Mesenchymal stem cell (in vitro differentiated cells and primary cell): Measurements from ENCODE around the gene INSIG1.

Experiments
- DNase-seq: peaks from one replicate; pipeline ENCODE4 v3.0.0-alpha.2; 2013
- H2AFZ ChIP-seq: one replicate; pipeline ENCODE4 v1.6.1; 2013; ENCODE audit warnings: low read depth, mild to moderate bottlenecking, control low read depth, inconsistent platforms, low read length, moderate library complexity
- H2AK5ac ChIP-seq: 2 replicates; pipeline ENCODE4 v1.6.1; 2013; ENCODE audit warnings: low read length, moderate library complexity, mild to moderate bottlenecking, inconsistent platforms; ENCODE audit not compliant: severe bottlenecking
- H2BK120ac ChIP-seq: one replicate; pipeline ENCODE4 v1.6.1; 2013; ENCODE audit warnings: low read depth, mild to moderate bottlenecking, inconsistent platforms, low read length, moderate library complexity
- H2BK12ac ChIP-seq, 2 experiments: one replicate each; pipeline ENCODE4 v1.6.1; 2013; ENCODE audit warnings: inconsistent platforms in 2 of 2, low read length in 2 of 2, mild to moderate bottlenecking in 2 of 2, moderate library complexity in 2 of 2, control low read depth in 1 of 2
- H2BK15ac ChIP-seq: one replicate; pipeline ENCODE4 v1.6.1; 2013; ENCODE audit warnings: mild to moderate bottlenecking, low read depth, inconsistent platforms; ENCODE audit not compliant: poor library complexity, severe bottlenecking
- H2BK5ac ChIP-seq: 2 replicates; pipeline ENCODE4 v1.6.1; 2013; ENCODE audit warnings: low read depth, mild to moderate bottlenecking, low read length, control low read depth, inconsistent platforms; ENCODE audit not compliant: poor library complexity, severe bottlenecking
- H3K14ac ChIP-seq, 2 experiments: one replicate each; pipeline ENCODE4 v1.6.1; 2013; ENCODE audit warnings: inconsistent platforms in 2 of 2, low read length in 2 of 2, control low read depth in 1 of 2, mild to moderate bottlenecking in 1 of 2, moderate library complexity in 1 of 2
- H3K18ac ChIP-seq, 2 experiments: one replicate each; pipeline ENCODE4 v1.6.1; 2013; ENCODE audit warnings: inconsistent platforms in 2 of 2, low read length in 2 of 2, control low read depth in 1 of 2, low read depth in 1 of 2, mild to moderate bottlenecking in 1 of 2
- H3K23ac ChIP-seq, 2 experiments: one replicate each; pipeline ENCODE4 v1.6.1; 2013; ENCODE audit warnings: inconsistent platforms in 2 of 2, low read length in 2 of 2, mild to moderate bottlenecking in 2 of 2, moderate library complexity in 2 of 2, control low read depth in 1 of 2
- H3K27ac ChIP-seq: 2 replicates; pipeline ENCODE4 v1.5.1; 2013; ENCODE audit warnings: mild to moderate bottlenecking, moderate library complexity, low read length, control low read depth, inconsistent platforms; ENCODE audit not compliant: poor library complexity, severe bottlenecking
- H3K27me3 ChIP-seq, 2 experiments: 2 replicates each; pipeline versions ENCODE4 v1.6.1 to v1.7.0; 2013; ENCODE audit warnings: low read length in 2 of 2, mild to moderate bottlenecking in 2 of 2, moderate library complexity in 2 of 2, control low read depth in 1 of 2, inconsistent platforms in 1 of 2; ENCODE audit not compliant: control insufficient read depth in 1 of 2, insufficient read depth in 1 of 2
- H3K36me3 ChIP-seq, 2 experiments: 2 replicates each; pipeline versions ENCODE4 v1.6.1 to v1.7.0; 2013; ENCODE audit warnings: low read length in 2 of 2, control low read depth in 1 of 2, inconsistent platforms in 1 of 2, low read depth in 1 of 2, mild to moderate bottlenecking in 1 of 2; ENCODE audit not compliant: insufficient read depth in 2 of 2, control insufficient read depth in 1 of 2
- H3K4ac ChIP-seq, 2 experiments: one replicate each; pipeline ENCODE4 v1.6.1; 2013; ENCODE audit warnings: inconsistent platforms in 2 of 2, low read length in 2 of 2, mild to moderate bottlenecking in 2 of 2, moderate library complexity in 2 of 2, control low read depth in 1 of 2, low read depth in 1 of 2
- H3K4me1 ChIP-seq: 2 replicates; pipeline ENCODE4 v1.6.1; 2013; ENCODE audit warnings: low read depth, low read length, control low read depth; ENCODE audit not compliant: control insufficient read depth, insufficient read depth
- H3K4me2 ChIP-seq: 2 replicates; pipeline ENCODE4 v1.6.1; 2013; ENCODE audit warnings: low read length, mild to moderate bottlenecking, inconsistent platforms; ENCODE audit not compliant: poor library complexity, severe bottlenecking
- H3K4me3 ChIP-seq, 2 experiments: 2 replicates each; pipeline versions ENCODE4 v1.5.1 to v1.7.0; 2013; ENCODE audit warnings: low read length in 2 of 2, mild to moderate bottlenecking in 2 of 2, control low read depth in 1 of 2, low read depth in 1 of 2; ENCODE audit not compliant: insufficient read depth in 1 of 2
- H3K79me1 ChIP-seq: replicated peaks from 2 replicates; pipeline ENCODE4 v1.6.1; 2013; ENCODE audit warnings: mild to moderate bottlenecking, control low read depth, low read length, inconsistent platforms; ENCODE audit not compliant: poor library complexity, severe bottlenecking
- H3K9ac ChIP-seq: 2 replicates; pipeline ENCODE4 v1.7.0; 2013; ENCODE audit warnings: mild to moderate bottlenecking, low read length, moderate library complexity
- H3K9me3 ChIP-seq: 2 replicates; pipeline ENCODE4 v1.7.0; 2013; ENCODE audit warnings: mild to moderate bottlenecking, low read length; ENCODE audit not compliant: control insufficient read depth
- H4K8ac ChIP-seq: one replicate; pipeline ENCODE4 v1.6.1; 2013; ENCODE audit warnings: inconsistent platforms, mild to moderate bottlenecking, low read length, moderate library complexity
- H4K91ac ChIP-seq: one replicate; pipeline ENCODE4 v1.6.1; 2013; ENCODE audit warnings: mild to moderate bottlenecking, low read length, inconsistent platforms
- WGBS: methylation state at CpG from one replicate; pipeline ENCODE4 v1.1.7; 2013; ENCODE audit warnings: mixed read lengths; 5-methylcytosine and 5-hydroxymethylcytosine counted together

Gene INSIG1

DNA sequence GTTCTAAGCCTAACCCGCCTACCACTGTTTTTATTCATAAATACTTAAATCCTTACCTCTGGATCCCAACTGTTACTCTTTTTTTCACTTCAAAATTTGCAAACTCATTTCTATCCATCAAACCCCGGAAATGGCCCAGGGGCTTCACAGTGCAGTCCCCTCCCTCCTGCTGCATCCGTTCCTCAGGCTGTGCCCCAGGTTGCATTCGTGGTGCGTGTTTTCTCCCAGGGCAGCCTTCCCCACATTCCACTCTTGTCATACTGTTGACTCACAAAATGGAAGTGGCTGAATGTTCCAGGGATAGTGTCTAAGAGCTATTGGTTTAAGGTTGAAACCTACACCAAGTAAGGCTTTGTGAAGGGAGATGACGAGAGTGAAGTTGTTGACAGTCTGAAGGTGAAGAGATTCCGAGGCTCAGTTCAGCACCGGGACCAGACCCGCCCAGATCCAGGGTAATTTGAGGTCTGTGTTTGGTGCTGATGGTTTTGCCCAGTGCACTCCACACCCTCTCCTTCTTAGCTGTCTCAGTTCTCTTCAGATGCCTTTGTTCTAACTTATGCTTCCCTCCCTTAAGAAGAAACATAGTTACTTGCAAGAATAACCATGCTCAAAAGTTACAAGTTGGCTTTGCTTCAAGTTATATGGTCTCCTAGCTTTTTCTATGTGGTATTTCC is 7.7 kb downstream of the INSIG1 start:
- Histone ChIP-seq H3K4me1 (peaks cover 9% of the 10 kb centered on the region), H3K36me3 (peaks cover 27 to 97% of the 10 kb centered on the region in 2 experiments), H3K14ac (peak overlapping the region in 1 of 2 experiments; percentile 33), H3K4me3 (no peak overlapping the region), H3K23ac (no peak overlapping the region), H3K4me2 (no peak overlapping the region), H2BK120ac (no peak overlapping the region), H4K8ac (peak overlapping the region; percentile 87), H3K9me3 (no peaks in the 10 kb centered on the region), H4K91ac (no peak overlapping the region), H3K18ac (no peak overlapping the region), H2BK5ac (no peak overlapping the region), H2AK5ac (no peak overlapping the region), H3K27ac (no peak overlapping the region), H3K79me1 (peaks cover 36% of the 10 kb centered on the region), H2AFZ (no peak overlapping the region), H2BK15ac (no peak overlapping the region), H2BK12ac (no peak overlapping the region), H3K9ac (no peak overlapping the region), H3K27me3 (no peaks in the 10 kb centered on the region), H3K4ac (no peak overlapping the region)
- WGBS = 93% methylated on average over 3 of the region's 9 CpGs
- DNase-seq = no peak

- Histone ChIP-seq H3K9me3 (no peaks in the 10 kb centered on the region), H3K4ac (no peak overlapping the region), H3K27ac (no peak overlapping the region), H3K23ac (no peak overlapping the region), H3K18ac (no peak overlapping the region), H4K91ac (no peak overlapping the region), H3K27me3 (no peaks in the 10 kb centered on the region), H3K4me3 (no peak overlapping the region), H3K9ac (no peak overlapping the region), H2BK5ac (no peak overlapping the region), H3K14ac (no peak overlapping the region), H2BK12ac (no peak overlapping the region), H3K4me2 (no peak overlapping the region), H2BK120ac (no peak overlapping the region), H3K4me1 (peaks cover 6% of the 10 kb centered on the region), H2BK15ac (no peak overlapping the region), H2AK5ac (no peak overlapping the region), H3K79me1 (peaks cover 28% of the 10 kb centered on the region), H2AFZ (no peak overlapping the region), H3K36me3 (peaks cover 26 to 94% of the 10 kb centered on the region in 2 experiments), H4K8ac (no peak overlapping the region)
- 96% methylated on average over 15 of the region's 15 CpGs for WGBS
- DNase-seq = no peak
Observed at GRCh38 chr7:155306673-155307470, 9.2 kb downstream of the INSIG1 start.

GRCh38 chr7:155308330-155309020 is 10.8 kb downstream of the INSIG1 start:
- H3K4me3 ChIP-seq = no peak overlapping the region
- H3K14ac ChIP-seq = no peak overlapping the region
- H3K4me1 ChIP-seq = peaks cover 2% of the 10 kb centered on the region
- no peak overlapping the region for H3K4me2 ChIP-seq
- H3K9me3 ChIP-seq = no peaks in the 10 kb centered on the region
- 97% methylated on average over 17 of the region's 19 CpGs for WGBS
- H3K18ac ChIP-seq = no peak overlapping the region
- H2AFZ ChIP-seq = no peak overlapping the region
- H4K8ac ChIP-seq = no peak overlapping the region
- H3K36me3 ChIP-seq = peaks cover 21 to 78% of the 10 kb centered on the region in 2 experiments
- H2BK120ac ChIP-seq = no peak overlapping the region
- H4K91ac ChIP-seq = no peak overlapping the region
- H3K23ac ChIP-seq = no peak overlapping the region
- H3K27ac ChIP-seq = no peak overlapping the region
- H2BK12ac ChIP-seq = no peak overlapping the region
- H3K79me1 ChIP-seq = peaks cover 19% of the 10 kb centered on the region
- no peak overlapping the region for H2AK5ac ChIP-seq
- H3K27me3 ChIP-seq = no peaks in the 10 kb centered on the region
- no peak for DNase-seq
- H2BK15ac ChIP-seq = no peak overlapping the region
- H3K4ac ChIP-seq = no peak overlapping the region
- H3K9ac ChIP-seq = no peak overlapping the region
- H2BK5ac ChIP-seq = no peak overlapping the region

DNA sequence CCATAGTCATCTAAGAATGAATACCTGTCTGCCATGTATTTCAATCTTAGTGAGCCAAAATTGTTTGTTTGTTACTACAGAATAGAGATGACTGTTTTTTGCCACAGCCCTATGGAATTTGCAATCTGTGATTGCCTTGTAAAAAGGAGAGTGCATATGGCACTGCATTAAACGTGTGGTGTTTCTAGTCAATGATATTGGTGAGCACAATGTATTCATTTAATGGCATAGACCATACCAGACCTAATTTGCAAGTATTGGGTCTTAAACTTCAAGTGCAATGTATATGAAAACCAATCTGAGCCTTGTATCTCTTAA is 11.3 kb downstream of the INSIG1 start:
- Histone ChIP-seq H3K23ac (no peak overlapping the region), H2BK15ac (no peak overlapping the region), H3K4me2 (no peak overlapping the region), H3K18ac (no peak overlapping the region), H3K4me3 (no peak overlapping the region), H3K79me1 (peaks cover 17% of the 10 kb centered on the region), H2BK12ac (no peak overlapping the region), H2BK5ac (no peak overlapping the region), H3K36me3 (peaks cover 19 to 73% of the 10 kb centered on the region in 2 experiments), H3K14ac (no peak overlapping the region), H3K4ac (no peak overlapping the region), H4K8ac (no peak overlapping the region), H3K9ac (no peak overlapping the region), H3K27me3 (no peaks in the 10 kb centered on the region), H2BK120ac (no peak overlapping the region), H2AK5ac (no peak overlapping the region), H2AFZ (no peak overlapping the region), H3K4me1 (peaks cover 2% of the 10 kb centered on the region), H3K9me3 (no peaks in the 10 kb centered on the region), H4K91ac (no peak overlapping the region), H3K27ac (no peak overlapping the region)
- DNase-seq = no peak
- WGBS = 100% methylated on average over 1 of the region's 1 CpG
